Measurements from ENCODE around the gene MAST2. TPM values are rescaled to one million over a fixed set of nuclear protein-coding genes. Genes with fewer than 3 reads are reported as not detected.
"Not testable (repeated sequence)": the region's sequence is repeated elsewhere in the genome, so short reads cannot be mapped to it uniquely, and the experiment has no call there.

MAST2 gene
- total RNA-seq, 4 donors from 2014 or later = 18.8 to 22.2 (median 20.2) TPM

DNA sequence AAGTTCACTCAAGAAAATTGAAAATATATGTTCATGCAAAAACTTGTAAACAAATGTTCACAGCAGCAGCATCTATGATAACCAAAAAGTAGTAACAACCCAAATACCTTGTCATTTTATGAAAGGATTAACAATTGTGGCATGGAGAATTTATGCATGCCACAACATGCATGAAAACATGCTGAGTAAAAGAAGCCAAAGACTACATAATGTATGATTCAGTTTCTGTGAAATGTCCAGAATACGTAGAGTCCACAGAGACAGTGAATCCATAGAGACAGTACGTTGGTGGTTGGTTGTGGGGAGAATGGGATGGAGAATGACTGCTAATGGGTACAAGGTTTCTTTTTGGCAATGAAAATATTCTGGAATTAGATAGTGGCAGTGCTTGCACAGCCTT, 148.7 kb downstream of the MAST2 start:
- H3K4me3 ChIP-seq (replicated peaks in 1 of 3) = no peak overlapping the region
- peaks cover 8 to 25% of the 10 kb centered on the region in 2 donors for H3K4me1 ChIP-seq
- H3K9me3 ChIP-seq = no peaks in the 10 kb centered on the region
- no peak overlapping the region for H3K27ac ChIP-seq
- TF ChIP-seq POLR2A (IDR thresholded peaks at IDR 0.05) = no peak
- TF ChIP-seq, protein P1, sequence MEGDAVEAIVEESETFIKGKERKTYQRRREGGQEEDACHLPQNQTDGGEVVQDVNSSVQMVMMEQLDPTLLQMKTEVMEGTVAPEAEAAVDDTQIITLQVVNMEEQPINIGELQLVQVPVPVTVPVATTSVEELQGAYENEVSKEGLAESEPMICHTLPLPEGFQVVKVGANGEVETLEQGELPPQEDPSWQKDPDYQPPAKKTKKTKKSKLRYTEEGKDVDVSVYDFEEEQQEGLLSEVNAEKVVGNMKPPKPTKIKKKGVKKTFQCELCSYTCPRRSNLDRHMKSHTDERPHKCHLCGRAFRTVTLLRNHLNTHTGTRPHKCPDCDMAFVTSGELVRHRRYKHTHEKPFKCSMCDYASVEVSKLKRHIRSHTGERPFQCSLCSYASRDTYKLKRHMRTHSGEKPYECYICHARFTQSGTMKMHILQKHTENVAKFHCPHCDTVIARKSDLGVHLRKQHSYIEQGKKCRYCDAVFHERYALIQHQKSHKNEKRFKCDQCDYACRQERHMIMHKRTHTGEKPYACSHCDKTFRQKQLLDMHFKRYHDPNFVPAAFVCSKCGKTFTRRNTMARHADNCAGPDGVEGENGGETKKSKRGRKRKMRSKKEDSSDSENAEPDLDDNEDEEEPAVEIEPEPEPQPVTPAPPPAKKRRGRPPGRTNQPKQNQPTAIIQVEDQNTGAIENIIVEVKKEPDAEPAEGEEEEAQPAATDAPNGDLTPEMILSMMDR (IDR thresholded peaks at IDR 0.05) = no peak
- no peaks in the 10 kb centered on the region for H3K27me3 ChIP-seq
- intact Hi-C loops (cut with DNase I) = no loop called here
- DNase-seq = no peak
- no peaks in the 10 kb centered on the region for H3K36me3 ChIP-seq
- WGBS, 2 donors = 91 to 98% methylated on average over 2 of the region's 2 CpGs

DNA sequence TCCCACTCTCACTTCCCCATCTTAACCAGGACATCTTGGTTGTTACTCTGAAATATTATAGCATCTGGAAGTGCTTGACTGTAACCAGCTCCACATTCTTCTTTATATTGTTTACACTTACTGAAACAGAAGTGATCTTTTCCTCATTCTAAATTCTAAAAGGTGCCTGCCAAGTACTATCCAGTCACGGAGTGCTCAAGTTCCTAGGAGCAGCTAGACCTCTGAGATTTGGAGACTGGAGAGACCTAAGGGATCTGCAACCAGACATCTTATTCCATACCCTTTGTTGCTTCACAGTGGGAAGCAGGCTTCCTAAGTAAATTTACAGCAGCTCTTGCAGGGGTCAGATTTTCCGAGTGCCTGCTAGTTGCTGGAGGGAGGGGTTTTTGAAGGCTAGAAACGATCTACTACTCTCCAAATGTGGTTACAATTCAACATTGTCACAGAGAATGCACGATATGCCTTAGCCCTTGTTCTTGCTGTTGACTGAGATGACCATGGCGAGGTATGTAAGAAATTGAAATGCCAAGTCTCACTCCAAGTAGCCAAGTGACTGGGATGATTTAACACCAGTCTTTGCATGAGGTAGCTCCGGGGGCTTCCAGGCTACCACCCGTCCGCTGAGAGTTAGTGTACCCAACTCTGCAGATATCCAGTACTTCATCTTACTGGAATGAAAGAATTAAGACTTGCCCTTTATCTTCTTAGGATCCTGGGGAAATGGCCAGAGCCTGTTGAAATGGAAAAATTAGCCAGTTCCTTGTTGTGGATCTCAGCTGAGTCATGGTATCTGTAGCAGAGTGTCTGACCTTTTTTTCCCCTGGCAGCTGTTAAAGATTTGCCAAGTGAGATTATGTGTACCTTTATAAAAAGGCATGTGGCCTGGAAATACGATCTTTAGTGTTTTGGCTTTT, 150.8 kb downstream of the MAST2 start:
- intact Hi-C loops (cut with DNase I) = no loop called here
- peaks cover 8 to 18% of the 10 kb centered on the region in 2 donors for H3K4me1 ChIP-seq
- H3K9me3 ChIP-seq = no peaks in the 10 kb centered on the region
- no peaks in the 10 kb centered on the region for H3K27me3 ChIP-seq
- H3K36me3 ChIP-seq = no peaks in the 10 kb centered on the region
- TF ChIP-seq, protein P1 (IDR thresholded peaks at IDR 0.05) = no peak
- no peak for TF ChIP-seq POLR2A (IDR thresholded peaks at IDR 0.05)
- DNase-seq = no peak
- no peak overlapping the region for H3K27ac ChIP-seq
- 54 to 67% methylated on average over 6 to 9 of the region's 9 CpGs for WGBS, 2 donors
- no peak overlapping the region for H3K4me3 ChIP-seq (replicated peaks in 1 of 3)

DNA sequence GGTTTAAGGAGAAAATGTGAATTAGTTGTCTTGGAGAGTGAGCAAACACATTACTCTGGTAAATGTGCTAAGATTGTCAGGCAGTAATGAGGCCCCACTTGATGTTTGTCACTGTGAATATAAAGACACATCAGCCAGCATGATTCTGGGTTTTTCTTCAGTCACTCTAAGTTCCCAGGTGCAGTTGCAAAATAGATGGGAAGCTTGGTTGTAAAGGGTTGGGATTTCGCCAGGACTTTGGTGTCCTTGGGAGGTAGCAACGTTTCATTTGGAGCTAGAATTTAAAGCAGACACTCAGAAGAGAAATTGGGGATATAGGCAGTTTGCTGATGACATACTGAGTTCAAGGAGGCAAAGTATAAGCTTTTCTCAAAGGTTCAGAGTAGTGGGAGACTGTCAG, 154.3 kb downstream of the MAST2 start:
- no peak for TF ChIP-seq POLR2A (IDR thresholded peaks at IDR 0.05)
- TF ChIP-seq, protein P1 (IDR thresholded peaks at IDR 0.05) = no peak
- peaks cover 8 to 23% of the 10 kb centered on the region in 2 donors for H3K4me1 ChIP-seq
- no peak overlapping the region for H3K4me3 ChIP-seq (replicated peaks in 1 of 3)
- H3K27ac ChIP-seq = no peak overlapping the region
- no peaks in the 10 kb centered on the region for H3K9me3 ChIP-seq
- WGBS, 2 donors = 71 to 73% methylated on average over 2 of the region's 2 CpGs
- intact Hi-C loops (cut with DNase I) = no loop called here
- no peaks in the 10 kb centered on the region for H3K36me3 ChIP-seq
- H3K27me3 ChIP-seq = no peaks in the 10 kb centered on the region
- no peak for DNase-seq

DNA sequence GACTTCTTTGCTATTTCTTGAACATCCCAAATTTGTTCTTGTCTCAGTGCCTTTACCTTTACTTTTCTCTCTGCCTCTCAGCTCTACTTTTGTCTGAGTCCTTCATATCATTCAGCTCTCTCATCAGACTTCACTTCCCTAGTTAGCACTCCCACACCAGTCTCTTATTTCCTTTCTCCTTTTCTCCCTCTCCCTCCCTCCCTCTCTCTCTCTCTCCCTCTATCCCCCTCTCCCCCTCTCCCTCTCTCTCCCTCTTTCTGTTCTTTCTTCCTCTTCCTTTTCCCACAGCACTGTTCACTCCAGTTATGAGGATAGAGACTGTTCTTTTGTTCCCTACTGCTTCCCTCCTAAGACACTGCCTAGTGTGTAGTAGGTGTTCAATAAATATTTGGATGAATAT, 154.9 kb downstream of the MAST2 start:
- H3K27ac ChIP-seq = no peak overlapping the region
- H3K9me3 ChIP-seq = no peaks in the 10 kb centered on the region
- peaks cover 8 to 20% of the 10 kb centered on the region in 2 donors for H3K4me1 ChIP-seq
- no peak for DNase-seq
- intact Hi-C loops (cut with DNase I) = no loop called here
- no peaks in the 10 kb centered on the region for H3K36me3 ChIP-seq
- H3K27me3 ChIP-seq = no peaks in the 10 kb centered on the region
- no peak overlapping the region for H3K4me3 ChIP-seq (replicated peaks in 1 of 3)
- TF ChIP-seq POLR2A (IDR thresholded peaks at IDR 0.05) = no peak
- TF ChIP-seq, protein P1 (IDR thresholded peaks at IDR 0.05) = no peak

DNA sequence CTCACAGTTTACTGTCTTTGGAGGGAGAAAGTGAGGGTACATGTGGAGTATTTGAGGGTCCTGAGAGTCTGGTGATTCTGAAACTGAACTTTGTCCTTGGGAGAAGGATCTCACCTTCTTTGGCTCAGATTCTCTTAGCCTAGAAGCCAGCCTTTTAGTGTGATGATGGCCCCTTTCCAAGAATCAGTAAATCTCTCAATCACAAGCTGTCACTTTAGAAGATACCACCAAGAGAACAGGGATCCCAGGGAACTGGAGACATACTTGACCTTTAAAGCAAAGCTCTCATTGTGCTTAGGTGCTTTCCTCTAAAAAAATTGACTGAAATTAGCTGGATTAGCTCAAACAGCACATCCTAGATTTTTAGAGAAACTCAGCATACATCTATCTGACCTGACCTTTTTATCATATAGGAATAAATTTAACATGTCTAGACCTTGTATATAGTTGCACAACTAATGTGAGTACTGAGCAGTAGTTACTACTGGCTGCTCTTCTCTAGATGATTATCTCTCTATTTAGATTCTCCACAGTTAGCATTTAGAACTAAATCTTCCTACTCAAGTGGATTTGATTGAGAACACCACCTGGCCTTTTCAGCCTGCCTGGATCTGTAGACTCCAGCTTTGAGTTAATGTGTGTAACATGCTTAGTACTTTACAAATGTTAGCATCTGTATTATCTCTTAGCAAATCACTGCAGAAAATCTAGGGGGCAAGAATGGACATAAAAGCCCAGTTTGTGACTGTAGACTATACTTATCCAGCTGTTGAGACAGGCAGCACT, 157.7 kb downstream of the MAST2 start:
- H3K4me3 ChIP-seq (replicated peaks in 1 of 3) = no peak overlapping the region
- H3K27ac ChIP-seq = no peak overlapping the region
- TF ChIP-seq POLR2A (IDR thresholded peaks at IDR 0.05) = no peak
- TF ChIP-seq, protein P1 (IDR thresholded peaks at IDR 0.05) = no peak
- peaks cover 0 to 4% of the 10 kb centered on the region in 2 donors for H3K4me1 ChIP-seq
- H3K36me3 ChIP-seq = no peaks in the 10 kb centered on the region
- H3K9me3 ChIP-seq = no peaks in the 10 kb centered on the region
- intact Hi-C loops (cut with DNase I) = no loop called here
- H3K27me3 ChIP-seq = no peaks in the 10 kb centered on the region
- no peak for DNase-seq

DNA sequence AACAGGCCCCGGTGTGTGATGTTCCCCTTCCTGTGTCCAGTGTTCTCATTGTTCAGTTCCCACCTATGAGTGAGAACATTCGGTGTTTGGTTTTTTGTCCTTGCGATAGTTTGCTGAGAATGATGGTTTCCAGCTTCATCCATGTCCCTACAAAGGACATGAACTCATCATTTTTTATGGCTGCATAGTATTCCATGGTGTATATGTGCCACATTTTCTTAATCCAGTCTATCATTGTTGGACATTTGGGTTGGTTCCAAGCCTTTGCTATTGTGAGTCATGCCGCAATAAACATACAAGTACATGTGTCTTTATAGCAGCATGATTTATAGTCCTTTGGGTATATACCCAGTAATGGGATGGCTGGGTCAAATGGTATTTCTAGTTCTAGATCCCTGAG, 158.5 kb downstream of the MAST2 start:
- intact Hi-C loops (cut with DNase I); H3K36me3 ChIP-seq; DNase-seq; H3K4me1 ChIP-seq; H3K27me3 ChIP-seq; H3K27ac ChIP-seq; H3K9me3 ChIP-seq; H3K4me3 ChIP-seq (replicated peaks in 1 of 3): not testable (repeated sequence)
- 99 to 100% methylated on average over 4 of the region's 4 CpGs for WGBS, 2 donors
